ENCODE data around the gene MTHFD1.

DNA sequence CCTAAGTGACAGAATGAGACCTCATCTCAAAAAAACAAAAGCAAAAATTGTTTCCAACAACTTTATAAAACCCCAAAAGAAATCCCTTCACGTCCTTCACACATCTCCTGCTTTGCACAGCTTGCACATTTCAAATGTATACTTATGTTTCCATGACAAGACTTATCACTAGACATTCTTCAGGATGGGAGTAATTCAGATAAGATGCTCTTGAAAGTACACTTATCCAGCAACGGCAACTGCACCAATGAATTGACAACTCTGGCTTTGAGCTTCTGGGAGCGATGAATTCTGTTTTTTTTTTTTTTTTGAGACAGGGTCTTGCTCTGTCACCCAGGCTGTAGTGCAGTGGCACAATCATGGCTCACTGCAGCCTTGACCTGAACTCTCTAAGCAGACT lies 46.4 kb downstream of the MTHFD1 start:
- no peak for TF ChIP-seq POLR2A (IDR thresholded peaks at IDR 0.05)
- TF ChIP-seq, protein P1, sequence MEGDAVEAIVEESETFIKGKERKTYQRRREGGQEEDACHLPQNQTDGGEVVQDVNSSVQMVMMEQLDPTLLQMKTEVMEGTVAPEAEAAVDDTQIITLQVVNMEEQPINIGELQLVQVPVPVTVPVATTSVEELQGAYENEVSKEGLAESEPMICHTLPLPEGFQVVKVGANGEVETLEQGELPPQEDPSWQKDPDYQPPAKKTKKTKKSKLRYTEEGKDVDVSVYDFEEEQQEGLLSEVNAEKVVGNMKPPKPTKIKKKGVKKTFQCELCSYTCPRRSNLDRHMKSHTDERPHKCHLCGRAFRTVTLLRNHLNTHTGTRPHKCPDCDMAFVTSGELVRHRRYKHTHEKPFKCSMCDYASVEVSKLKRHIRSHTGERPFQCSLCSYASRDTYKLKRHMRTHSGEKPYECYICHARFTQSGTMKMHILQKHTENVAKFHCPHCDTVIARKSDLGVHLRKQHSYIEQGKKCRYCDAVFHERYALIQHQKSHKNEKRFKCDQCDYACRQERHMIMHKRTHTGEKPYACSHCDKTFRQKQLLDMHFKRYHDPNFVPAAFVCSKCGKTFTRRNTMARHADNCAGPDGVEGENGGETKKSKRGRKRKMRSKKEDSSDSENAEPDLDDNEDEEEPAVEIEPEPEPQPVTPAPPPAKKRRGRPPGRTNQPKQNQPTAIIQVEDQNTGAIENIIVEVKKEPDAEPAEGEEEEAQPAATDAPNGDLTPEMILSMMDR (IDR thresholded peaks at IDR 0.05), result no peak

All from suprapubic skin (tissue), 3 donors.